Cardiac muscle cell (in vitro differentiated cells and primary cell): ENCODE measurements around the gene SRRT. TPM values are rescaled to one million over a fixed set of nuclear protein-coding genes. Genes with fewer than 3 reads are reported as not detected.

ENCODE experiments used
- DNase-seq, 2 donors: peaks; one replicate each; pipeline versions ENCODE4 v3.0.0 to v3.0.0-alpha.2; 2010 to 2017; ENCODE audit warnings: low read depth in 1 of 2, low spot score in 1 of 2
- H3K27ac ChIP-seq: fragments of 200-600 bp; sonication (generic); 2 replicates; pipeline ENCODE4 v1.5.1; 2016
- H3K27me3 ChIP-seq: fragments of 200-600 bp; sonication (generic); 2 replicates; pipeline ENCODE4 v1.6.0; 2016; ENCODE audit warnings: control low read depth
- H3K36me3 ChIP-seq: fragments of 200-600 bp; sonication (generic); 2 replicates; pipeline ENCODE4 v1.5.1; 2016; ENCODE audit warnings: control low read depth
- H3K4me1 ChIP-seq: fragments of 200-600 bp; sonication (generic); 2 replicates; pipeline ENCODE4 v1.8.1; 2017; ENCODE audit warnings: low read depth, mild to moderate bottlenecking, mixed run types
- H3K4me3 ChIP-seq: fragments of 200-600 bp; sonication (generic); 2 replicates; pipeline ENCODE4 v1.5.1; 2016; ENCODE audit warnings: mild to moderate bottlenecking
- H3K9me3 ChIP-seq: fragments of 200-600 bp; sonication (generic); 2 replicates; pipeline ENCODE4 v1.5.1; 2017; ENCODE audit warnings: low read depth, mild to moderate bottlenecking, control low read depth
- CTCF ChIP-seq: IDR thresholded peaks from 2 replicates; pipeline ENCODE4 v1.5.1; 2012; ENCODE audit warnings: low read depth, mild to moderate bottlenecking, low read length
- polyA plus RNA-seq: library from polyadenylated mRNA; unstranded; fragments of >200 nt; fragmentation: Nextera tagmentation; extraction: Ambion mirVana; gene quantifications from 2 replicates; pipeline ENCODE4 v1.2.1, GENCODE V29; 2016
- total RNA-seq: library from RNA; depleted of rRNA; stranded (reverse); fragments of >200 nt; gene quantifications from 2 replicates; pipeline ENCODE4 v1.2.3, GENCODE V29; 2016

Gene SRRT
- total and polyA plus RNA-seq, 2 experiments from 2014 or later = 78.6 to 148 TPM

- peaks cover 25% of the 10 kb centered on the region for H3K27me3 ChIP-seq
- DNase-seq = no peak
- H3K36me3 ChIP-seq = no peaks in the 10 kb centered on the region
- no peaks in the 10 kb centered on the region for H3K9me3 ChIP-seq
- no peaks in the 10 kb centered on the region for H3K4me1 ChIP-seq
- TF ChIP-seq CTCF = no peak
- H3K4me3 ChIP-seq = no peak overlapping the region
- no peak overlapping the region for H3K27ac ChIP-seq
Measured at GRCh38 chr7:100897772-100898454, 23.0 kb downstream of the SRRT start.

GRCh38 chr7:100899432-100899831 lies 24.5 kb downstream of the SRRT start:
- TF ChIP-seq CTCF = no peak
- Histone ChIP-seq H3K36me3 (no peaks in the 10 kb centered on the region), H3K4me1 (no peaks in the 10 kb centered on the region), H3K4me3 (no peak overlapping the region), H3K27ac (no peak overlapping the region), H3K27me3 (peaks cover 25% of the 10 kb centered on the region), H3K9me3 (no peaks in the 10 kb centered on the region)
- no peak for DNase-seq

DNA sequence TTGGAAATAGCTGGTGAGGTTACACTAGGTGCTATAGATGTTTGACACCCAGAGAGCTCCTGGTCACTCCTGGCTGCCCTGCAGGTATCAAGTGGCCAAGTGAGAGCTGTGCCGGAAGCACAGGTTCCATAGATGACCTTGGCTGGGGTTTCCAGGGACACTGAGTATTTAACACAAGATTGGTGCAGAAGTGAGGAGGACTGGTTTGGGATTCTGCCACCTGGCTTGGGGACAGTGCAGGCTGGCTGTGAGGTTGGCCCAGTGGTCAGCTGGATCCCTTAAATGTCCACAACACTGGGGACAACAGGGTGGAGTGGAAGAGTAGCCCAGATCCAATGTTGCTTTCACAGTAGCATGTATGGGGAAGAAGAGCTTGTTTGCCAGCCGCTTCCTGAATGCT lies 26.1 kb downstream of the SRRT start:
- no peak for TF ChIP-seq CTCF
- no peak for DNase-seq
- Histone ChIP-seq H3K27ac (no peak overlapping the region), H3K36me3 (no peaks in the 10 kb centered on the region), H3K4me3 (no peak overlapping the region), H3K27me3 (peaks cover 19% of the 10 kb centered on the region), H3K4me1 (no peaks in the 10 kb centered on the region), H3K9me3 (no peaks in the 10 kb centered on the region)

GRCh38 chr7:100901921-100902332 lies 27.0 kb downstream of the SRRT start:
- no peak for TF ChIP-seq CTCF
- no peaks in the 10 kb centered on the region for H3K36me3 ChIP-seq

GRCh38 chr7:100902638-100903037 lies 27.7 kb downstream of the SRRT start:
- no peaks in the 10 kb centered on the region for H3K9me3 ChIP-seq
- no peak overlapping the region for H3K27ac ChIP-seq
- no peak for DNase-seq
- H3K4me1 ChIP-seq = no peaks in the 10 kb centered on the region
- TF ChIP-seq CTCF = no peak
- H3K27me3 ChIP-seq = peaks cover 4% of the 10 kb centered on the region
- no peaks in the 10 kb centered on the region for H3K36me3 ChIP-seq
- H3K4me3 ChIP-seq = no peak overlapping the region

More at GRCh38 chr7:100901921-100902332, 27.0 kb downstream of the SRRT start:
- Histone ChIP-seq H3K4me3 (no peak overlapping the region), H3K9me3 (no peaks in the 10 kb centered on the region), H3K27ac (no peak overlapping the region), H3K27me3 (peaks cover 11% of the 10 kb centered on the region), H3K4me1 (no peaks in the 10 kb centered on the region)
- no peak for DNase-seq
